Measurements from ENCODE around the gene FRY.

The FRY gene

GRCh38 chr13:32179708-32180107 is 148.1 kb downstream of the FRY start:
- no peak for DNase-seq

- DNase-seq, result no peak
Observed at GRCh38 chr13:32187651-32188050, 156.1 kb downstream of the FRY start.

GRCh38 chr13:32191452-32191998 is 160.0 kb downstream of the FRY start:
- no peak for DNase-seq

- no peak for DNase-seq
Observed at GRCh38 chr13:32195713-32196112, 164.1 kb downstream of the FRY start.

GRCh38 chr13:32199168-32199567 is 167.6 kb downstream of the FRY start:
- DNase-seq, result no peak

DNA sequence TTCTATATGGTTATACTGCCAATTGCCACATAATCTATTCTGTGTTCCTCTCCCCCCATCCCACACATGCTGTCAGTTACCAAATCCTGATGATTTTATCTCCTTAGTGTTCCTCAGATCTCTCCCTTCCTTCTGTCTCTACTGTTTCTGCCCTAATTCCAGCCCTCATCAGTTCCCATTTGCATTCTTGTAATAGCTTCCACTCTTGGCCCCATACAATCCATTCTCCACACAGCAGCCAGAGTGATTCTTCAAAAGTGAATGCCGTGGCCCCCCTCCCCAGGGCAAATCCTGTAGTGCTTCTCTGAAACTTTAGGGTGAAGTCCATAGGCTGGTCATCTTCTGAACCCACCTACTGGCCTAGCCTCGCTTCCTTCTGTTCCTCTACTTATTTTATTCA is 169.2 kb downstream of the FRY start:
- no peak for DNase-seq

GRCh38 chr13:32201809-32202208 is 170.2 kb downstream of the FRY start:
- no peak for DNase-seq

DNA sequence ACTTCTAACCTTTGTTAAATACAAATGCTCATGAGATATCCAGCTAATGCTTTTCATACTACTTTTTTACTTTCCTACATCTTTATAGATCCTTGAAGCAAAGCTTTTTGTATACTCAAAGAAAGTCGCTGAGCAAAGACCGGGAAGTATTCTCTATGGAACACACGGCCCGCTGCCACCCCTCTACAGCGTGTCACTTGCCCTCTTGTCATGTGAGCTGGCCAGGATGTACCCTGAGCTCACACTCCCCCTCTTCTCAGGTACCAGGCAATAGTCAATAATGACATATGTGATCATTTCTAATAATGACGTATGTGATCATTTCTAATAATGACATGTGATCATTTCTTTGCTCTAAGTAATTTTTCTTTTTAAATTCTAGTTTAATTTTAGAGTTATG is 170.7 kb downstream of the FRY start:
- no peak for DNase-seq

- DNase-seq, result no peak
Observed at GRCh38 chr13:32203221-32203620, 171.6 kb downstream of the FRY start.

- DNase-seq, result no peak
Observed at GRCh38 chr13:32203736-32204135, 172.2 kb downstream of the FRY start.

DNA sequence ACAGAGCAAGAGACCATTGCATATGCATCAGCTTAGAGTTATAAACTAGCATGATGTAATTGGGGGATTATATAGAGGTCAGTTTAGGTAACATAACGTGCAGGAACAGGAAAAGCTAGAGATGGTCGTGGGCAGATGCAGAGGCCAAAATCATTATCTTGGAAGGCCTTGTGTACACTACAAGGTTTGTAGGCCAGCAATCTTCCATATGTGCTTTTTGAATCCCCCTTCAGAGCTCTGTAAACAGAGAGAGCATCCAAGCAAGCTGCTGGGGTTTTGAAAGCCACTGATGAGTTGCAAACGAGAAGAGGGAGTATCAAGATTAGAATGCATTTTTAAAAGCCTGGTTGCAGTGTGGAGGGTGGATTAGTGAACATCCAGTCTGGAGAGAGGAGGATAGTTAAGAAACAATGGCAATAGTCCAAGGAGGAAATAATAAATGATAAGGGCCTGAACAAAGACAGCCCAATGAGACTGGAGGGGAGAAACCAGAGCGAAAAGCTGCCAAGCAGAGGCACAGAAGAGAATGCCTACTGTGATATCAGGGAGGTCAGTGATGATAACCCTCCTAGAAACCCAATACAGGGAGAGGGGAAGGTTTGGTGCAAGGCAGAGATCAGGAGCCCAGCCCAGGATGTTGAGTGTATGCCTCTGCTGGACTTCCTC is 174.0 kb downstream of the FRY start:
- DNase-seq, result no peak

DNA sequence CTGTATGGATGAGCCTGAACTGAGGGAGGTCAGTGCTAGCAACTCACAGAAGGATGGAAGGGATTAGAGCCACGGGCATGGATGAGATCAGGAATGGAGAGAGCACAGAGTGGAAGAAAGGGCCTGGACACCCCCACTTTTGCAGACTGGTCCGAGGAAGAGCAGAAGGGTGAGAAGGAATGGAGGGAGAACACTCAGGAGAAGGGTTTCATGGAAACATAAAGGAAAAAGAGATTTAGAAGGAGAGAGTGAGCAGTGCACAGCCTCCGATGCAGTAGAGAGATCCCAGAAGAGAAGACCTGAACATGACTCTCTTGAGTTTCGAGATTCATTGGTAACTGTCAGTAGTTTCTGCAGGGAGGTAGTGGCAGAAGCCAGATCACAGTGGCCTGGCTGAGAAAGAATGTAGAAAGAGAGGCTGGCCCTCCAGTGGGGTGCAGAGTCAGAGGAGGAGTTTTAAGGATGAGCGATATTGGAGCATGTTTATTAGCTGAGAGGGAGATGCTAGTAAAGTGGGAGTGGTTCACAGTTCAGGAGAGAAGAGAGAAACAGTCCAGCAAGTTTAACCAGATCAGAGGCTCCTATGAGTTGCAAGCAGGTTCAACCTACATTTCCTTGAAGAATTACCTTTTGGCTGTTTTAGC is 174.6 kb downstream of the FRY start:
- DNase-seq, result no peak

GRCh38 chr13:32208860-32209259 is 177.3 kb downstream of the FRY start:
- no peak for DNase-seq

DNA sequence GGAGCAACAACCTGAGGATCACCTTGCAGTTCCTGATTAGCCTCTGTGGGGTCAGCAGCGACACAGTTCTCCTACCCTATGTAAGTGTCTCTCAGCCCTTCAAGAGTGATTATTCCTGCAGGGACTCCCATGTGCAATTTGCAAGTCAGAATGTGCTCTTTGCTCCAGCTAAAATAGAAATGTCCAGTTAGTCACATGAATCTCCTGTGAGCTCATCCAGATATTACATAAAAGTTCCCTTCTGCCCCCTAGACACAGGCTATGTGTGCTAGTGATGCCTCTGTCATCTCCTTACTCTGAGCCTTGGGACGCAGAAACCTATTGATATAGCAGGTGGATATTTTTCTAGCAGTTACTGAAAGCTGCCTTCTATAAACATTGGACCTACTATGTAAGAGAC is 178.1 kb downstream of the FRY start:
- DNase-seq, result no peak

DNA sequence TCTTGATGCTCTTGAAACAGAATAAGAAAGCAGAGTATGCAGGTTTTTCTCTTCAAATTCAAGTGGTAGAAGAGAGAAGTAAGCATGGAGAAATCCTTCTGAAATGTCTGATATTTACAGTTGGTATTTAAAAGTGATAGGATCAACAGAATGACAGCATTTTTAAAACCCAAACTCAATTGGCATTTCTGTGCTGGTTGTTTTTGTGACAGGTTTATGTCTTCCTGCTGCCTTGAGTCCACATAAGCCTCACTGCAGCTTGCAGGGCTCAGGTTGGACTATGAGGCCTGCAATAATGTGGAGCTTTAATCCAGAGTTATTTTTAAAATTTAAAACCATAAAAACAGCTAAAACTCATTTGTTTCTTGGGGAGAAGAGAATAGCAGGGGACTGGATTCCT is 178.5 kb downstream of the FRY start:
- DNase-seq, result no peak

DNA sequence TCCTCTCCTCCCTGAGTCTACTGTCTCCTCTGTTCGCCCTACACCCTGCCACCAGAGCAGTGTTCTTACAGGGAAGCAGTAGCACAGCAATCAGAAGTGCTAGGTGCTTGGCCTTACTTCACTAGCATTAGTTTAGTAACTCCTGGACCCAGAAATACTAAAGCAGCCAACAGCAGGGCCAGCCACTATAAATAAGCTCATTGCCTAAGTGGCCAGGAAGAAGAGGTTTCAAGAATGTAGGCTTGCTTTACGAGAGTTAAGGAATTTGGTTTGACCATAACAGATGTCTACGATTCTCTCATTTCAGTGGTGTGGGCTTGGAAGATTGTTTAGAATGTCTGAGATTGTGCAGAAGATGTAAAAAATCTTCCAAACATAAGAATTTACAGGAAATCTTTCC is 180.2 kb downstream of the FRY start:
- no peak for DNase-seq

- no peak for DNase-seq
Observed at GRCh38 chr13:32212421-32212820, 180.8 kb downstream of the FRY start.

DNA sequence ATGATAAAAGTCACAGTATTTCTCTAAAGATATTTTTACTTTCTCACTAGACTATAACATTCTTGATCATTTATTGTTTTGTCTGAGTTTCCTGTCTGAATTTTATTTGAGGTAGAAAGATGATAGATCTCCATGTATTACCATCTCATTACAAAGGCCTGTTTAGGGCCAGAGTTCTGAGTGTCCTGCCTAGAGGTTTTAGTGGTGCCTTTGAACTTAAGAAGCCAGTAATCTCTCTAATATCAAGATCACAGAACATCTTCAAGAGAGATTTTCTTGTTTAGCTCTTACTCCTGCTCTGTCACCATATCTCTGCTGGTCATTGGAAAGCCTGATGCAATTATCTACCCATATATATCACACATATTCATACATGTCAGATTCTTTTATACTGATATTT is 182.1 kb downstream of the FRY start:
- no peak for DNase-seq

- DNase-seq, result no peak
Observed at GRCh38 chr13:32214071-32214470, 182.5 kb downstream of the FRY start.

GRCh38 chr13:32216281-32216680 is 184.7 kb downstream of the FRY start:
- DNase-seq, result no peak

GRCh38 chr13:32222046-32222676 is 190.6 kb downstream of the FRY start:
- no peak for DNase-seq

- no peak for DNase-seq
Observed at GRCh38 chr13:32224916-32225315, 193.3 kb downstream of the FRY start.

DNA sequence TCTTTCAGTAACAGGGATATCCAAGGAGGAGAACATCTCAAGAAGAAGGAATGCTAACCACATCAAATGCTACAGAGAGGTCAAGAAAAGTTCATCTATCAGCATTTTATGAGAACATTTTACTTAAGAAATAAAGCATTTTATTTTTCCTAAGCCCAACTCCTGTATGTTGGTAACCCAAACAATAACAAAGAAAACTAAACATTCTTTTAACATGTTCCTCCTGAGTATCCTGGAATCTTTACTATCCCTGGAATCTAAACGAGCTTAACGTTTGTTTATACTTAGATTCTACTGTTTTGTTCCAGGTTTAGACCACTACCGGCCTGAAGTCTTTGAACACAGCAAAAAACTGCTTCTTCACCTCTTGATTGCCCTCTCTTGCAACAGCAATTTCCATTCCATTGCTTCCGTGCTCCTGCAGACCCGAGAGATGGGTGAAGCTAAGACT is 193.9 kb downstream of the FRY start:
- DNase-seq, result no peak
